GM23338 (cell line): Measurements from ENCODE around the gene CEP295NL. TPM values are rescaled to one million over a fixed set of nuclear protein-coding genes. Genes with fewer than 3 reads are reported as not detected.

Experiments
- ATAC-seq: fragments of 200-7000 bp; cut with Tn5 transposase; 3 replicates; pipeline ENCODE4 v1.9.1; 2020
- DNase-seq: peaks from one replicate; pipeline ENCODE4 v3.0.0-alpha.2; 2015; ENCODE audit warnings: low spot score
- H2AFZ ChIP-seq: fragments of 200-600 bp; sonication (generic); 2 replicates; pipeline ENCODE4 v1.8.0; 2016; ENCODE audit warnings: antibody characterized with exemption, mild to moderate bottlenecking, moderate library complexity
- H3F3A ChIP-seq: fragments of 200-600 bp; sonication (generic); replicated peaks from 2 replicates; pipeline ENCODE4 v1.8.0; 2017; ENCODE audit warnings: antibody characterized with exemption, mixed run types, low read depth
- H3K27ac ChIP-seq: fragments of 200-600 bp; sonication (generic); 2 replicates; pipeline ENCODE4 v1.6.1; 2016; ENCODE audit warnings: low read depth
- H3K27me3 ChIP-seq: fragments of 200-600 bp; sonication (generic); 2 replicates; pipeline ENCODE4 v1.8.0; 2016; ENCODE audit warnings: mild to moderate bottlenecking, mixed run types, moderate library complexity; ENCODE audit not compliant: insufficient read depth
- H3K36me3 ChIP-seq: fragments of 200-600 bp; sonication (generic); 2 replicates; pipeline ENCODE4 v1.8.0; 2016; ENCODE audit warnings: mild to moderate bottlenecking; ENCODE audit not compliant: insufficient read depth
- H3K4me1 ChIP-seq: fragments of 200-600 bp; sonication (generic); 2 replicates; pipeline ENCODE4 v1.8.0; 2016; ENCODE audit warnings: mild to moderate bottlenecking, moderate library complexity; ENCODE audit not compliant: insufficient read depth
- H3K4me2 ChIP-seq: fragments of 200-600 bp; sonication (generic); 2 replicates; pipeline ENCODE4 v1.7.1; 2017; ENCODE audit warnings: mixed run types
- H3K4me3 ChIP-seq: fragments of 200-600 bp; sonication (generic); 2 replicates; pipeline ENCODE4 v1.6.1; 2016; ENCODE audit warnings: mixed run types
- H3K79me2 ChIP-seq: fragments of 200-600 bp; sonication (generic); replicated peaks from 2 replicates; pipeline ENCODE4 v1.8.0; 2017; ENCODE audit warnings: mild to moderate bottlenecking; ENCODE audit not compliant: insufficient read depth
- H3K9me2 ChIP-seq: fragments of 200-600 bp; sonication (generic); 2 replicates; pipeline ENCODE4 v1.8.0; 2017; ENCODE audit not compliant: insufficient read depth
- H4K20me1 ChIP-seq: fragments of 200-600 bp; sonication (generic); replicated peaks from 2 replicates; pipeline ENCODE4 v1.8.0; 2017; ENCODE audit warnings: mild to moderate bottlenecking; ENCODE audit not compliant: insufficient read depth
- H3K27ac Mint-ChIP-seq: 2 replicates; pipeline ENCODE4 v1.8.0; 2020; ENCODE audit warnings: inconsistent platforms, mild to moderate bottlenecking, moderate library complexity, mixed read lengths
- H3K27me3 Mint-ChIP-seq: 3 replicates; pipeline ENCODE4 v1.8.0; 2022; ENCODE audit warnings: low read depth, mild to moderate bottlenecking, moderate library complexity, mixed read lengths, inconsistent platforms; ENCODE audit not compliant: insufficient read depth, poor library complexity
- H3K36me3 Mint-ChIP-seq: 3 replicates; pipeline ENCODE4 v1.8.0; 2021; ENCODE audit warnings: low read depth, mild to moderate bottlenecking, inconsistent platforms, moderate library complexity, mixed read lengths
- H3K4me1 Mint-ChIP-seq: 3 replicates; pipeline ENCODE4 v1.8.0; 2020; ENCODE audit warnings: mild to moderate bottlenecking, inconsistent platforms, mixed read lengths
- H3K4me3 Mint-ChIP-seq: 3 replicates; pipeline ENCODE4 v1.8.0; 2021; ENCODE audit warnings: moderate library complexity, mild to moderate bottlenecking, inconsistent platforms, mixed read lengths
- H3K9me3 Mint-ChIP-seq: 3 replicates; pipeline ENCODE4 v1.8.0; 2020; ENCODE audit warnings: moderate library complexity, mild to moderate bottlenecking, inconsistent platforms, mixed read lengths
- CREB1 ChIP-seq: fragments of 250-450 bp; sonication (Bioruptor Pico); IDR thresholded peaks from 2 replicates; pipeline ENCODE4 v1.5.0; 2020; ENCODE audit warnings: low read depth, mild to moderate bottlenecking, moderate library complexity
- EZH2 ChIP-seq: fragments of 200-600 bp; sonication (generic); IDR thresholded peaks from one replicate; pipeline ENCODE4 v1.8.0; 2017; ENCODE audit warnings: antibody characterized with exemption, mild to moderate bottlenecking, low read depth; ENCODE audit not compliant: unreplicated experiment
- EZH2phosphoT487 ChIP-seq: fragments of 200-600 bp; sonication (generic); IDR thresholded peaks from one replicate; pipeline ENCODE4 v1.8.1; 2018; ENCODE audit warnings: antibody characterized with exemption; ENCODE audit not compliant: unreplicated experiment
- JUNB ChIP-seq: IDR thresholded peaks from one replicate; pipeline ENCODE4 v1.6.1; 2016; ENCODE audit warnings: antibody characterized with exemption; ENCODE audit not compliant: unreplicated experiment
- NANOG ChIP-seq: IDR thresholded peaks from 2 replicates; pipeline ENCODE4 v1.6.1; 2016; ENCODE audit warnings: antibody characterized with exemption, borderline replicate concordance
- POLR2AphosphoS5 ChIP-seq: IDR thresholded peaks from 2 replicates; pipeline ENCODE4 v1.6.1; 2016; ENCODE audit warnings: antibody characterized with exemption, low read depth
- STAT1 ChIP-seq: IDR thresholded peaks from one replicate; pipeline ENCODE4 v1.6.1; 2016; ENCODE audit warnings: antibody characterized with exemption; ENCODE audit not compliant: unreplicated experiment
- ZNF114 ChIP-seq: fragments of 250-450 bp; sonication (Bioruptor Pico); IDR thresholded peaks from 2 replicates; pipeline ENCODE4 v1.5.0; 2020; ENCODE audit warnings: mild to moderate bottlenecking, moderate library complexity
- ZNF331 ChIP-seq: fragments of 250-450 bp; sonication (Bioruptor Pico); IDR thresholded peaks from 2 replicates; pipeline ENCODE4 v1.5.0; 2020; ENCODE audit warnings: low read depth, mild to moderate bottlenecking, moderate library complexity
- polyA plus RNA-seq: library from polyadenylated mRNA; unstranded; fragments of >200 nt; fragmentation: Nextera tagmentation; extraction: Ambion mirVana; gene quantifications from 2 replicates; pipeline ENCODE4 v1.2.1, GENCODE V29; 2016
- total RNA-seq: library from RNA; depleted of rRNA; stranded (reverse); fragments of >200 nt; shearing (Covaris generic); gene quantifications from 2 replicates; pipeline ENCODE4 v1.2.3, GENCODE V29; 2014
- TF ChIP-seq, protein P1 (sequence below): IDR thresholded peaks from one replicate; pipeline ENCODE4 v1.6.1; 2018; ENCODE audit warnings: antibody characterized with exemption; ENCODE audit not compliant: unreplicated experiment
- TF ChIP-seq, protein P2 (sequence below): fragments of 250-450 bp; sonication (Bioruptor Pico); IDR thresholded peaks from 2 replicates; pipeline ENCODE4 v1.5.0; 2020; ENCODE audit warnings: mild to moderate bottlenecking, moderate library complexity
- TF ChIP-seq, protein P3 (sequence below), 2 experiments: fragments of 200-600 bp in 1 of 2; sonication (generic) in 1 of 2; conservative IDR thresholded peaks; 2 replicates each; pipeline versions ENCODE4 v1.5.1 to v1.6.1; 2016 to 2017; ENCODE audit warnings: antibody characterized with exemption in 2 of 2, low read depth in 2 of 2, mild to moderate bottlenecking in 2 of 2, moderate library complexity in 1 of 2
- TF ChIP-seq, protein P4 (sequence below): IDR thresholded peaks from 2 replicates; pipeline ENCODE4 v1.6.1; 2016; ENCODE audit warnings: antibody characterized with exemption

Gene CEP295NL
- total and polyA plus RNA-seq, 2 experiments from 2014 or later = 0.69 TPM; not detected in 1

DNA sequence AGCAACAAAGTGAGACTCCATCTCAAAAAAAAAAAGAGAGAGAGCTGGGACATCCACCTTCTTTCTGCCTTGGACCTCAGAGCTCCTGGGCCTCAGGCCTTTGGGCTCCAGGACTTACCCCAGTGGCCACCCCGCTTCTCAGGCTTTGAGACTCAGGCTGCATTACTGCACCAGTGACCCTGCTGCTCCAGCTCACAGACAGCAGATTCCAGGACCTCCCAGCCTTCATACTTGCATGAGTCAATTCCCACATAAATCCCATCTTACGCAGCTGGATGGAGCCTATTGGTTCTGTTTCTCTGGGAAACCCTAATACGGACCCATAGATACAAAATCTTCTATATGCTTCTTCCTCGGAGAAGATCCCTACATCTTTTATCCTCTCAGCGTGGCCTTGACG, 2.1 kb upstream of the CEP295NL start:
- Histone ChIP-seq H3K79me2 (peaks cover 18% of the 10 kb centered on the region; the same call in 1 of the 2 replicates), H3K36me3 (no peaks in the 10 kb centered on the region), H3K27me3 (no peaks in the 10 kb centered on the region), H3F3A (no peaks in the 10 kb centered on the region), H3K27ac (no peak overlapping the region), H3K4me1 (peaks cover 5% of the 10 kb centered on the region), H4K20me1 (no peaks in the 10 kb centered on the region; the same call in 1 of the 2 replicates), H3K4me2 (no peak overlapping the region), H2AFZ (no peak overlapping the region), H3K9me2 (no peaks in the 10 kb centered on the region), H3K4me3 (no peak overlapping the region)
- no peak for DNase-seq
- Mint-ChIP-seq H3K27ac (no peak overlapping the region), H3K27me3 (peaks cover 16% of the 10 kb centered on the region), H3K36me3 (no peaks in the 10 kb centered on the region), H3K9me3 (no peaks in the 10 kb centered on the region), H3K4me1 (peaks cover 25% of the 10 kb centered on the region), H3K4me3 (no peak overlapping the region)
- TF ChIP-seq NANOG = no peak
- TF ChIP-seq ZNF114 (CRISPR knock-in tag) = no peak
- TF ChIP-seq EZH2phosphoT487 = no peak
- TF ChIP-seq, protein P1, sequence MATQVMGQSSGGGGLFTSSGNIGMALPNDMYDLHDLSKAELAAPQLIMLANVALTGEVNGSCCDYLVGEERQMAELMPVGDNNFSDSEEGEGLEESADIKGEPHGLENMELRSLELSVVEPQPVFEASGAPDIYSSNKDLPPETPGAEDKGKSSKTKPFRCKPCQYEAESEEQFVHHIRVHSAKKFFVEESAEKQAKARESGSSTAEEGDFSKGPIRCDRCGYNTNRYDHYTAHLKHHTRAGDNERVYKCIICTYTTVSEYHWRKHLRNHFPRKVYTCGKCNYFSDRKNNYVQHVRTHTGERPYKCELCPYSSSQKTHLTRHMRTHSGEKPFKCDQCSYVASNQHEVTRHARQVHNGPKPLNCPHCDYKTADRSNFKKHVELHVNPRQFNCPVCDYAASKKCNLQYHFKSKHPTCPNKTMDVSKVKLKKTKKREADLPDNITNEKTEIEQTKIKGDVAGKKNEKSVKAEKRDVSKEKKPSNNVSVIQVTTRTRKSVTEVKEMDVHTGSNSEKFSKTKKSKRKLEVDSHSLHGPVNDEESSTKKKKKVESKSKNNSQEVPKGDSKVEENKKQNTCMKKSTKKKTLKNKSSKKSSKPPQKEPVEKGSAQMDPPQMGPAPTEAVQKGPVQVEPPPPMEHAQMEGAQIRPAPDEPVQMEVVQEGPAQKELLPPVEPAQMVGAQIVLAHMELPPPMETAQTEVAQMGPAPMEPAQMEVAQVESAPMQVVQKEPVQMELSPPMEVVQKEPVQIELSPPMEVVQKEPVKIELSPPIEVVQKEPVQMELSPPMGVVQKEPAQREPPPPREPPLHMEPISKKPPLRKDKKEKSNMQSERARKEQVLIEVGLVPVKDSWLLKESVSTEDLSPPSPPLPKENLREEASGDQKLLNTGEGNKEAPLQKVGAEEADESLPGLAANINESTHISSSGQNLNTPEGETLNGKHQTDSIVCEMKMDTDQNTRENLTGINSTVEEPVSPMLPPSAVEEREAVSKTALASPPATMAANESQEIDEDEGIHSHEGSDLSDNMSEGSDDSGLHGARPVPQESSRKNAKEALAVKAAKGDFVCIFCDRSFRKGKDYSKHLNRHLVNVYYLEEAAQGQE = no peak
- no peak for TF ChIP-seq ZNF331 (CRISPR knock-in tag)
- TF ChIP-seq JUNB = no peak
- TF ChIP-seq, protein P2, sequence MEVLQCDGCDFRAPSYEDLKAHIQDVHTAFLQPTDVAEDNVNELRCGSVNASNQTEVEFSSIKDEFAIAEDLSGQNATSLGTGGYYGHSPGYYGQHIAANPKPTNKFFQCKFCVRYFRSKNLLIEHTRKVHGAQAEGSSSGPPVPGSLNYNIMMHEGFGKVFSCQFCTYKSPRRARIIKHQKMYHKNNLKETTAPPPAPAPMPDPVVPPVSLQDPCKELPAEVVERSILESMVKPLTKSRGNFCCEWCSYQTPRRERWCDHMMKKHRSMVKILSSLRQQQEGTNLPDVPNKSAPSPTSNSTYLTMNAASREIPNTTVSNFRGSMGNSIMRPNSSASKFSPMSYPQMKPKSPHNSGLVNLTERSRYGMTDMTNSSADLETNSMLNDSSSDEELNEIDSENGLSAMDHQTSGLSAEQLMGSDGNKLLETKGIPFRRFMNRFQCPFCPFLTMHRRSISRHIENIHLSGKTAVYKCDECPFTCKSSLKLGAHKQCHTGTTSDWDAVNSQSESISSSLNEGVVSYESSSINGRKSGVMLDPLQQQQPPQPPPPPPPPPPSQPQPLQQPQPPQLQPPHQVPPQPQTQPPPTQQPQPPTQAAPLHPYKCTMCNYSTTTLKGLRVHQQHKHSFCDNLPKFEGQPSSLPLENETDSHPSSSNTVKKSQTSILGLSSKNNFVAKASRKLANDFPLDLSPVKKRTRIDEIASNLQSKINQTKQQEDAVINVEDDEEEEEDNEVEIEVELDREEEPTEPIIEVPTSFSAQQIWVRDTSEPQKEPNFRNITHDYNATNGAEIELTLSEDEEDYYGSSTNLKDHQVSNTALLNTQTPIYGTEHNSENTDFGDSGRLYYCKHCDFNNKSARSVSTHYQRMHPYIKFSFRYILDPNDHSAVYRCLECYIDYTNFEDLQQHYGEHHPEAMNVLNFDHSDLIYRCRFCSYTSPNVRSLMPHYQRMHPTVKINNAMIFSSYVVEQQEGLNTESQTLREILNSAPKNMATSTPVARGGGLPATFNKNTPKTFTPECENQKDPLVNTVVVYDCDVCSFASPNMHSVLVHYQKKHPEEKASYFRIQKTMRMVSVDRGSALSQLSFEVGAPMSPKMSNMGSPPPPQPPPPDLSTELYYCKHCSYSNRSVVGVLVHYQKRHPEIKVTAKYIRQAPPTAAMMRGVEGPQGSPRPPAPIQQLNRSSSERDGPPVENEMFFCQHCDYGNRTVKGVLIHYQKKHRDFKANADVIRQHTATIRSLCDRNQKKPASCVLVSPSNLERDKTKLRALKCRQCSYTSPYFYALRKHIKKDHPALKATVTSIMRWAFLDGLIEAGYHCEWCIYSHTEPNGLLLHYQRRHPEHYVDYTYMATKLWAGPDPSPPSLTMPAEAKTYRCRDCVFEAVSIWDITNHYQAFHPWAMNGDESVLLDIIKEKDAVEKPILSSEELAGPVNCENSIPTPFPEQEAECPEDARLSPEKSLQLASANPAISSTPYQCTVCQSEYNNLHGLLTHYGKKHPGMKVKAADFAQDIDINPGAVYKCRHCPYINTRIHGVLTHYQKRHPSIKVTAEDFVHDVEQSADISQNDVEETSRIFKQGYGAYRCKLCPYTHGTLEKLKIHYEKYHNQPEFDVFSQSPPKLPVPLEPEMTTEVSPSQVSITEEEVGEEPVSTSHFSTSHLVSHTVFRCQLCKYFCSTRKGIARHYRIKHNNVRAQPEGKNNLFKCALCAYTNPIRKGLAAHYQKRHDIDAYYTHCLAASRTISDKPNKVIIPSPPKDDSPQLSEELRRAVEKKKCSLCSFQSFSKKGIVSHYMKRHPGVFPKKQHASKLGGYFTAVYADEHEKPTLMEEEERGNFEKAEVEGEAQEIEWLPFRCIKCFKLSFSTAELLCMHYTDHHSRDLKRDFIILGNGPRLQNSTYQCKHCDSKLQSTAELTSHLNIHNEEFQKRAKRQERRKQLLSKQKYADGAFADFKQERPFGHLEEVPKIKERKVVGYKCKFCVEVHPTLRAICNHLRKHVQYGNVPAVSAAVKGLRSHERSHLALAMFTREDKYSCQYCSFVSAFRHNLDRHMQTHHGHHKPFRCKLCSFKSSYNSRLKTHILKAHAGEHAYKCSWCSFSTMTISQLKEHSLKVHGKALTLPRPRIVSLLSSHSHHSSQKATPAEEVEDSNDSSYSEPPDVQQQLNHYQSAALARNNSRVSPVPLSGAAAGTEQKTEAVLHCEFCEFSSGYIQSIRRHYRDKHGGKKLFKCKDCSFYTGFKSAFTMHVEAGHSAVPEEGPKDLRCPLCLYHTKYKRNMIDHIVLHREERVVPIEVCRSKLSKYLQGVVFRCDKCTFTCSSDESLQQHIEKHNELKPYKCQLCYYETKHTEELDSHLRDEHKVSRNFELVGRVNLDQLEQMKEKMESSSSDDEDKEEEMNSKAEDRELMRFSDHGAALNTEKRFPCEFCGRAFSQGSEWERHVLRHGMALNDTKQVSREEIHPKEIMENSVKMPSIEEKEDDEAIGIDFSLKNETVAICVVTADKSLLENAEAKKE (CRISPR knock-in tag) = no peak
- TF ChIP-seq, protein P3, sequence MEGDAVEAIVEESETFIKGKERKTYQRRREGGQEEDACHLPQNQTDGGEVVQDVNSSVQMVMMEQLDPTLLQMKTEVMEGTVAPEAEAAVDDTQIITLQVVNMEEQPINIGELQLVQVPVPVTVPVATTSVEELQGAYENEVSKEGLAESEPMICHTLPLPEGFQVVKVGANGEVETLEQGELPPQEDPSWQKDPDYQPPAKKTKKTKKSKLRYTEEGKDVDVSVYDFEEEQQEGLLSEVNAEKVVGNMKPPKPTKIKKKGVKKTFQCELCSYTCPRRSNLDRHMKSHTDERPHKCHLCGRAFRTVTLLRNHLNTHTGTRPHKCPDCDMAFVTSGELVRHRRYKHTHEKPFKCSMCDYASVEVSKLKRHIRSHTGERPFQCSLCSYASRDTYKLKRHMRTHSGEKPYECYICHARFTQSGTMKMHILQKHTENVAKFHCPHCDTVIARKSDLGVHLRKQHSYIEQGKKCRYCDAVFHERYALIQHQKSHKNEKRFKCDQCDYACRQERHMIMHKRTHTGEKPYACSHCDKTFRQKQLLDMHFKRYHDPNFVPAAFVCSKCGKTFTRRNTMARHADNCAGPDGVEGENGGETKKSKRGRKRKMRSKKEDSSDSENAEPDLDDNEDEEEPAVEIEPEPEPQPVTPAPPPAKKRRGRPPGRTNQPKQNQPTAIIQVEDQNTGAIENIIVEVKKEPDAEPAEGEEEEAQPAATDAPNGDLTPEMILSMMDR (conservative IDR thresholded peaks at IDR 0.05; ENCODE audit: low read depth in 2 of 2) = no peak
- TF ChIP-seq CREB1 (CRISPR knock-in tag) = no peak
- no peak for TF ChIP-seq EZH2
- no peak for TF ChIP-seq POLR2AphosphoS5
- TF ChIP-seq STAT1 = no peak
- TF ChIP-seq, protein P4, sequence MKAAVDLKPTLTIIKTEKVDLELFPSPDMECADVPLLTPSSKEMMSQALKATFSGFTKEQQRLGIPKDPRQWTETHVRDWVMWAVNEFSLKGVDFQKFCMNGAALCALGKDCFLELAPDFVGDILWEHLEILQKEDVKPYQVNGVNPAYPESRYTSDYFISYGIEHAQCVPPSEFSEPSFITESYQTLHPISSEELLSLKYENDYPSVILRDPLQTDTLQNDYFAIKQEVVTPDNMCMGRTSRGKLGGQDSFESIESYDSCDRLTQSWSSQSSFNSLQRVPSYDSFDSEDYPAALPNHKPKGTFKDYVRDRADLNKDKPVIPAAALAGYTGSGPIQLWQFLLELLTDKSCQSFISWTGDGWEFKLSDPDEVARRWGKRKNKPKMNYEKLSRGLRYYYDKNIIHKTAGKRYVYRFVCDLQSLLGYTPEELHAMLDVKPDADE = no peak
- ATAC-seq = no peak
